ENCODE measurements around the gene ELMO1. TPM values are rescaled to one million over a fixed set of nuclear protein-coding genes. Genes with fewer than 3 reads are reported as not detected.

Gene ELMO1
- total and polyA plus RNA-seq, 2 of the 13 experiments (the other 11 are each of a cell fraction or from before 2014, with no cell fraction given): 0.11 to 0.17 TPM

- TF ChIP-seq, protein P1, sequence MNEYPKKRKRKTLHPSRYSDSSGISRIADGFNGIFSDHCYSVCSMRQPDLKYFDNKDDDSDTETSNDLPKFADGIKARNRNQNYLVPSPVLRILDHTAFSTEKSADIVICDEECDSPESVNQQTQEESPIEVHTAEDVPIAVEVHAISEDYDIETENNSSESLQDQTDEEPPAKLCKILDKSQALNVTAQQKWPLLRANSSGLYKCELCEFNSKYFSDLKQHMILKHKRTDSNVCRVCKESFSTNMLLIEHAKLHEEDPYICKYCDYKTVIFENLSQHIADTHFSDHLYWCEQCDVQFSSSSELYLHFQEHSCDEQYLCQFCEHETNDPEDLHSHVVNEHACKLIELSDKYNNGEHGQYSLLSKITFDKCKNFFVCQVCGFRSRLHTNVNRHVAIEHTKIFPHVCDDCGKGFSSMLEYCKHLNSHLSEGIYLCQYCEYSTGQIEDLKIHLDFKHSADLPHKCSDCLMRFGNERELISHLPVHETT (CRISPR knock-in tag; conservative IDR thresholded peaks at IDR 0.05): no peak
- TF ChIP-seq ZNF720 (CRISPR knock-in tag; IDR thresholded peaks at IDR 0.05): no peak
- TF ChIP-seq ZNF124 (CRISPR knock-in tag; IDR thresholded peaks at IDR 0.05): no peak
- TF ChIP-seq, protein P2, sequence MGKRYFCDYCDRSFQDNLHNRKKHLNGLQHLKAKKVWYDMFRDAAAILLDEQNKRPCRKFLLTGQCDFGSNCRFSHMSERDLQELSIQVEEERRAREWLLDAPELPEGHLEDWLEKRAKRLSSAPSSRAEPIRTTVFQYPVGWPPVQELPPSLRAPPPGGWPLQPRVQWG (CRISPR knock-in tag; IDR thresholded peaks at IDR 0.05; ENCODE audit: borderline replicate concordance, low read depth): no peak
- TF ChIP-seq SMAD1 (CRISPR knock-in tag; IDR thresholded peaks at IDR 0.05; ENCODE audit: borderline replicate concordance, low read depth): no peak
- TF ChIP-seq ZNF552 (CRISPR knock-in tag; IDR thresholded peaks at IDR 0.05; ENCODE audit: borderline replicate concordance): no peak
- TF ChIP-seq THAP11 (CRISPR knock-in tag; IDR thresholded peaks at IDR 0.05): no peak
- TF ChIP-seq ONECUT2 (CRISPR knock-in tag; IDR thresholded peaks at IDR 0.05): no peak
- no peak for TF ChIP-seq POLR2AphosphoS5 (IDR thresholded peaks at IDR 0.05; ENCODE audit: low read depth, low read length)
- TF ChIP-seq, protein P3, sequence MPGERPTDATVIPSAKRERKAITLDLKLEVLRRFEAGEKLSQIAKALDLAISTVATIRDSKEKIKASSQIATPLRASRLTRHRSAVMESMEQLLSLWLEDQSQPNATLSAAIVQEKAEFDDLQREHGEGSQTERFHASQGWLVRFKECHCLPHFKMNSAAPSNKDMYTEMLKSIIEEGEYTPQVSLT (CRISPR knock-in tag; IDR thresholded peaks at IDR 0.05; ENCODE audit: borderline replicate concordance, low read depth): no peak
- TF ChIP-seq SNAPC2 (CRISPR knock-in tag; IDR thresholded peaks at IDR 0.05): no peak
- TF ChIP-seq ZNF337 (CRISPR knock-in tag; IDR thresholded peaks at IDR 0.05; ENCODE audit: borderline replicate concordance, low read depth): no peak
- no peak for TF ChIP-seq HES4 (CRISPR knock-in tag; IDR thresholded peaks at IDR 0.05; ENCODE audit: borderline replicate concordance)
- TF ChIP-seq NCOA2 (CRISPR knock-in tag; IDR thresholded peaks at IDR 0.05): no peak
- TF ChIP-seq MEIS2 (CRISPR knock-in tag; IDR thresholded peaks at IDR 0.05): no peak
- no peak for TF ChIP-seq ZNF263 (CRISPR knock-in tag; IDR thresholded peaks at IDR 0.05)
- no peak for TF ChIP-seq ZNF20 (CRISPR knock-in tag; IDR thresholded peaks at IDR 0.05)
- no peak for TF ChIP-seq KDM4B (CRISPR knock-in tag; IDR thresholded peaks at IDR 0.05)
- no peak for TF ChIP-seq ZBTB21 (CRISPR knock-in tag; IDR thresholded peaks at IDR 0.05)
- no peak for TF ChIP-seq ZNF160 (CRISPR knock-in tag; IDR thresholded peaks at IDR 0.05)
- no peak for TF ChIP-seq GMEB1 (CRISPR knock-in tag; IDR thresholded peaks at IDR 0.05; ENCODE audit: borderline replicate concordance)
- no peak for TF ChIP-seq FOXP1 (IDR thresholded peaks at IDR 0.05)
- TF ChIP-seq FOXP1 (CRISPR knock-in tag; IDR thresholded peaks at IDR 0.05): peak; percentile 39; the same call in 1 of the 2 replicates
- no peak for TF ChIP-seq ZNF329 (CRISPR knock-in tag; IDR thresholded peaks at IDR 0.05; ENCODE audit: low read depth)
- TF ChIP-seq MYC (CRISPR knock-in tag; IDR thresholded peaks at IDR 0.05; ENCODE audit: borderline replicate concordance): no peak
- TF ChIP-seq FOXO4 (CRISPR knock-in tag; conservative IDR thresholded peaks at IDR 0.05): no peak
- no peak for TF ChIP-seq SP2 (CRISPR knock-in tag; IDR thresholded peaks at IDR 0.05)
- TF ChIP-seq SRSF1 (optimal IDR thresholded peaks at IDR 0.05; ENCODE audit: low read depth, low read length): no peak
- TF ChIP-seq NR3C1 (CRISPR knock-in tag; IDR thresholded peaks at IDR 0.05): no peak
- TF ChIP-seq, protein P4, sequence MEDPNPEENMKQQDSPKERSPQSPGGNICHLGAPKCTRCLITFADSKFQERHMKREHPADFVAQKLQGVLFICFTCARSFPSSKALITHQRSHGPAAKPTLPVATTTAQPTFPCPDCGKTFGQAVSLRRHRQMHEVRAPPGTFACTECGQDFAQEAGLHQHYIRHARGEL (CRISPR knock-in tag; IDR thresholded peaks at IDR 0.05): no peak
Measured at GRCh38 chr7:37150180-37150579, 298.5 kb downstream of the ELMO1 start (continued).

Measured in HepG2 (cell line).